ENCODE results near the gene ELOA.

ELOA gene

DNA sequence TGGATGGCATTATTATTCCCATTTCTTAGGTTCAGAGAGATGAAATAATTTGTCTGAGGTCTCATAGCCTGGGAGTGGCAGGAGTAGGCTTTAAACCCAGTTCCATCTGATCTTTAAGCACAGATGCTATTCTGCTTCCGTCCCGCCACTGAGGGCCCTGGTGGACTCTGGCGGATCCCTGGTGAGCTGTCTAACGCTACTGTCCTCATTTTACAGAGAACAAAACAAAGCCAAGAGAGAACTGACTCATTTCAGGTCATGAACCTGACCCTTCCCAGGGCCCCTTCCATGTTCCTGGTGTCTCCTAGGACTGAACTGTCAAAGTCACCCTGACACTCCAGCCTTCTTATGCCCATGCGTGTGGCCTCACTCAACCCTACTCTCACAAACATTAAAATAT lies 60.4 kb downstream of the ELOA start:
- TF ChIP-seq, protein P1, sequence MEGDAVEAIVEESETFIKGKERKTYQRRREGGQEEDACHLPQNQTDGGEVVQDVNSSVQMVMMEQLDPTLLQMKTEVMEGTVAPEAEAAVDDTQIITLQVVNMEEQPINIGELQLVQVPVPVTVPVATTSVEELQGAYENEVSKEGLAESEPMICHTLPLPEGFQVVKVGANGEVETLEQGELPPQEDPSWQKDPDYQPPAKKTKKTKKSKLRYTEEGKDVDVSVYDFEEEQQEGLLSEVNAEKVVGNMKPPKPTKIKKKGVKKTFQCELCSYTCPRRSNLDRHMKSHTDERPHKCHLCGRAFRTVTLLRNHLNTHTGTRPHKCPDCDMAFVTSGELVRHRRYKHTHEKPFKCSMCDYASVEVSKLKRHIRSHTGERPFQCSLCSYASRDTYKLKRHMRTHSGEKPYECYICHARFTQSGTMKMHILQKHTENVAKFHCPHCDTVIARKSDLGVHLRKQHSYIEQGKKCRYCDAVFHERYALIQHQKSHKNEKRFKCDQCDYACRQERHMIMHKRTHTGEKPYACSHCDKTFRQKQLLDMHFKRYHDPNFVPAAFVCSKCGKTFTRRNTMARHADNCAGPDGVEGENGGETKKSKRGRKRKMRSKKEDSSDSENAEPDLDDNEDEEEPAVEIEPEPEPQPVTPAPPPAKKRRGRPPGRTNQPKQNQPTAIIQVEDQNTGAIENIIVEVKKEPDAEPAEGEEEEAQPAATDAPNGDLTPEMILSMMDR (IDR thresholded peaks at IDR 0.05; ENCODE audit: control insufficient read depth, extremely low read depth, insufficient read depth), result no peak
- no peak for DNase-seq (ENCODE audit: low read depth)
- no peak overlapping the region for H3K4me3 ChIP-seq (ENCODE audit: low read depth, low read length)

DNA sequence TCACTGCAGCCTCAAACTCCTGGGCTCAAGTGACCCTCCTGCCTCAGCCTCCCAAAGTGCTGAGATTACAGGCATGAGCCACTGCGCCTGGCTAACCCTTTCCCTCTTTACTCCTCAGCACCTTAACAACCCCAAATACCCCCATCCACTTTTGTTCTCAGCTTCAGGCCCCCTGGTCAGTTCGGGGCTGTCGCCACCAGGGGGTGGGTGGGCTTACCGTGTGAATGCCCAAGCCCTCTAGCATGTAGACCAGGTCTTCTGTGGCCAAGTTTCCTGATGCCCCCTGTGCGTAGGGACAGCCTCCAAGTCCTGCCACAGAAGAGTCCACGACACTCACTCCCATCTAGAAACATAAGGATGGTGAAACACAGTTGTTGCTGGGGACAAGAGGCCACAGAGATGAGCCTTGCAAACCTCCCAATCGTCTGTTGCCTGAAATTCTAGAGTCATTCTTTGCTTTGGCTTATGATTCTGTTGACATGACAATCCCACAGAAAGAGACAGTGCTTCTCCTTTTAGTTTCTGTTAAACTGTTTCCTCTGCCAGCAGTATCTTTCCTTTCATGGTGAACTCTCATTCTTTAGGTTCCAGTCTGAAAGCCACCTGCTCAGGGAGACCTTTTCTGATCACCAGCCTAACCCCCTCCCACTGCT lies 61.0 kb downstream of the ELOA start:
- H3K4me3 ChIP-seq (ENCODE audit: low read depth, low read length), result no peak overlapping the region
- DNase-seq (ENCODE audit: low read depth), result no peak
- TF ChIP-seq, protein P1 (IDR thresholded peaks at IDR 0.05; ENCODE audit: control insufficient read depth, extremely low read depth, insufficient read depth), result no peak

DNA sequence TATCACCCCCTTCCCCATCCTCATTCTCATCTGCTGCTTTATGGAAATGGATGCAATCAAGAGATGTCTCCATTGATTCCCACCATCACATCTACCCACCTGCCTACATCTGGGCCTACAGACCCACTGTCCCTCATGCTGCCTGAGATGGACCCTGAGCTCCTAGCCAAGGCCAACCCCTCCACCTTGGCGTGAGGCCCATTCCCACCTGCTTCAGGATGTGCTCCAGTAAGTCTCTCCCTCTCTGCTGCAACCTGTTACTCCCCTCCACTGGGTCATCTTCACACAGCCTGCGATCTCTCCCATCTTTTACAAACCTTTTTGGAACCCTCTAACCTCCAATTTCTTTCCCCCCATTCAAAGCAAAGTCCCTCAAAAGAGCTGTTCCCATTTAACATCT lies 61.8 kb downstream of the ELOA start:
- no peak for DNase-seq (ENCODE audit: low read depth)
- no peak overlapping the region for H3K4me3 ChIP-seq (ENCODE audit: low read depth, low read length)
- TF ChIP-seq, protein P1 (IDR thresholded peaks at IDR 0.05; ENCODE audit: control insufficient read depth, extremely low read depth, insufficient read depth), result no peak

DNA sequence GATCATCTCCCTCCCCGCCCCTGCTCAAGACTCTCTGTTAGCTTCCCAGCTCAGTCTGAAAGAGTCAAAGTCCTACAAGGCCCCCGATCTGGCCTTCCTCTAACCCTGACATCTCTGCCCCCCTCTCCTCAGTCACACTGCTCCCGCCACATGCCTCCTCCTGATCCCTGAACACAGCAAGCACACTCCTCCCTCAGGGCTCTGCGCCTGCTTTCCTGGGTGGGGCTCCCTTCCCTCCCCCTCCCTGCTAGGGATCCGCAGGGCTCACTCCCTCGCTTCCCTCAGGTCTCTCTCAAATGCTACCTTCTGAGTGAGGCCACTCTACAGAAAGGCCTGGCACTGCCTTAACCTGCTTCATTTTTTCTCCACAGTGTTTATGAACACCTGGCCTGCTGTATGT lies 63.0 kb downstream of the ELOA start:
- TF ChIP-seq, protein P1 (IDR thresholded peaks at IDR 0.05; ENCODE audit: control insufficient read depth, extremely low read depth, insufficient read depth), result no peak
- no peak overlapping the region for H3K4me3 ChIP-seq (ENCODE audit: low read depth, low read length)
- DNase-seq (ENCODE audit: low read depth), result no peak

DNA sequence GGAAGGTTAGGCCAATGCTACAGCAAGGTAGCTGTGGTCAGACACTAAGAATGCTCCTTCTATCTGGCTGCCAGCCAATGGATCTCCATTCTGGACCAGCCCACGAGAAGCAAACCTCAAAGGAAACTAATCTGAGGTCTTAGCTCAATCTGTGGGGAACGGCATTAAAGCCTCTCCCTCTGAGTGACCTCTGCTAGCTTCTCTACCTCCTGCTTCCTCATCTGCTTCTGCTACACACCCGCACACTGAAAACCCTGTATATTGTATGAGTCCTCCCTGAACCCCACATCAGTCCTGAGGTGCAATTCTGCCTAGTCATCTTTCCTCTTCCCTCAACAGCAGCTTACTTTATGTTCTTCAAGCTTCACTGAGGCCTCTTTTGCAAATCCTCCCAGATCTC lies 64.2 kb downstream of the ELOA start:
- H3K4me3 ChIP-seq (ENCODE audit: low read depth, low read length), result no peak overlapping the region
- TF ChIP-seq, protein P1 (IDR thresholded peaks at IDR 0.05; ENCODE audit: control insufficient read depth, extremely low read depth, insufficient read depth), result no peak

DNA sequence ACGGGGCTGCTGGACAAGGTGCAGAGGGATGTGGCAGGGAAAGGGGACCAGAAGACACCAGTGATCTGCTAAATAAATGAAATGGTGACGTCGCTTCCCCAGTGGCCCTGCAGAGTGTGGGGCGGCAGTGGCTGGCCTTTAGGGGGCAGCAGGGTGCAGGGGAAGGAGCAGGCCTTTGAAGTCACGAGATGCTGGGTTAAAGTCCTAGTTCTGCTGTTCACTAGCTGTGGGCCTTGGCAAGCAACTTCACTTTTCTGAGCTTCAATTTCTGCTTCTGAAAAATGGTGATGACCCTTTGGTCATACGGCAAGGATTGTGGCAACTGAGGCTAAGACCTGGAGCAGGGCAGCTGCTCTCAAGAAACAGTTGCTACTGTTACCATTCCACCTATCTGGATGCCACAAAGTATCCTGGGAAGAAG lies 66.5 kb downstream of the ELOA start:
- no peak for DNase-seq (ENCODE audit: low read depth)
- TF ChIP-seq, protein P1 (IDR thresholded peaks at IDR 0.05; ENCODE audit: control insufficient read depth, extremely low read depth, insufficient read depth), result peak; percentile 72
- H3K4me3 ChIP-seq (ENCODE audit: low read depth, low read length), result no peak overlapping the region

More for the DNA sequence above, 64.2 kb downstream of the ELOA start:
- DNase-seq (ENCODE audit: low read depth), result no peak
